ENCODE measurements around the gene MRPL36. TPM values are rescaled to one million over a fixed set of nuclear protein-coding genes. Genes with fewer than 3 reads are reported as not detected.
A peak's percentile ranks its signal among the peaks of the same experiment; 100 is the strongest.

MRPL36 gene
- total RNA-seq, 4 donors from 2014 or later: 26.7 to 37.4 (median 32.7) TPM

GRCh38 chr5:1795506-1795905, 4.1 kb downstream of the MRPL36 start:
- no peak overlapping the region for H3K4me3 ChIP-seq
- WGBS, 2 donors (ENCODE audit: low coverage in 1 of 2): 86 to 91% methylated on average over 1 to 11 of the region's 13 CpGs
- TF ChIP-seq EP300 (IDR thresholded peaks at IDR 0.05; ENCODE audit: low read depth) (no peak), POLR2AphosphoS5 (IDR thresholded peaks at IDR 0.05) (no peak), POLR2A (IDR thresholded peaks at IDR 0.05) (no peak), CTCF (IDR thresholded peaks at IDR 0.05) (no peak)
- no peaks in the 10 kb centered on the region for H3K27me3 ChIP-seq
- no peak for DNase-seq
- H3K4me1 ChIP-seq: peaks cover 7 to 22% (median 12%) of the 10 kb centered on the region in 4 donors
- in situ Hi-C loops (cut with MboI; ENCODE audit: low pct_ligation_motif_present in 1 of 4, low pct_unique_long_range_greater_than_20kb in 1 of 4, low sequenced_read_pairs in 3 of 4): no loop called here
- no peaks in the 10 kb centered on the region for H3K9me3 ChIP-seq
- H3K36me3 ChIP-seq: peaks cover 0 to 10% (median 0%) of the 10 kb centered on the region in 4 donors
- intact Hi-C loops (cut with DNase I; ENCODE audit: low total_unique reads): no loop called here
- no peak overlapping the region for H3K27ac ChIP-seq

GRCh38 chr5:1794901-1795290, 4.7 kb downstream of the MRPL36 start:
- Histone ChIP-seq H3K4me3 (no peak overlapping the region), H3K9me3 (no peaks in the 10 kb centered on the region), H3K27ac (no peak overlapping the region), H3K4me1 (peaks cover 5 to 16% (median 8%) of the 10 kb centered on the region in 4 donors), H3K27me3 (no peaks in the 10 kb centered on the region), H3K36me3 (peaks cover 0 to 10% (median 0%) of the 10 kb centered on the region in 4 donors)
- TF ChIP-seq CTCF (IDR thresholded peaks at IDR 0.05): no peak
- TF ChIP-seq POLR2A (IDR thresholded peaks at IDR 0.05): no peak
- TF ChIP-seq EP300 (IDR thresholded peaks at IDR 0.05; ENCODE audit: low read depth): no peak
- no peak for TF ChIP-seq POLR2AphosphoS5 (IDR thresholded peaks at IDR 0.05)
- no peak for DNase-seq
- intact Hi-C loops (cut with DNase I; ENCODE audit: low total_unique reads) (loop anchor here (5.0 kb wide), 1 partner anchor 1313 kb away; no protein-coding TSS in a partner anchor), in situ Hi-C loops (cut with MboI; ENCODE audit: low pct_ligation_motif_present in 1 of 4, low pct_unique_long_range_greater_than_20kb in 1 of 4, low sequenced_read_pairs in 3 of 4) (no loop called here)
- WGBS, 2 donors (ENCODE audit: low coverage in 1 of 2): 93% methylated on average over 17 of the region's 17 CpGs; no CpG with 5 or more reads in 1 of the 2 donors

- peak; percentile 38 for DNase-seq
- in situ Hi-C loops (cut with MboI; ENCODE audit: low pct_ligation_motif_present in 1 of 4, low pct_unique_long_range_greater_than_20kb in 1 of 4, low sequenced_read_pairs in 3 of 4): no loop called here
- Histone ChIP-seq H3K27ac (peak overlapping the region in 1 of 4 donors; percentile 69), H3K9me3 (no peaks in the 10 kb centered on the region), H3K4me3 (no peak overlapping the region), H3K4me1 (peaks cover 5 to 16% (median 8%) of the 10 kb centered on the region in 4 donors), H3K27me3 (no peaks in the 10 kb centered on the region), H3K36me3 (peaks cover 0 to 10% (median 0%) of the 10 kb centered on the region in 4 donors)
- TF ChIP-seq POLR2AphosphoS5 (IDR thresholded peaks at IDR 0.05): no peak
- TF ChIP-seq EP300 (IDR thresholded peaks at IDR 0.05; ENCODE audit: low read depth): no peak
- no peak for TF ChIP-seq POLR2A (IDR thresholded peaks at IDR 0.05)
- no peak for TF ChIP-seq CTCF (IDR thresholded peaks at IDR 0.05)
- intact Hi-C loops (cut with DNase I; ENCODE audit: low total_unique reads): loop anchor here (5.0 kb wide), 1 partner anchor 1312 kb away; no protein-coding TSS in a partner anchor
- WGBS, 2 donors (ENCODE audit: low coverage in 1 of 2): 80 to 91% methylated on average over 12 to 33 of the region's 33 CpGs
Measured at GRCh38 chr5:1793966-1794900, 5.4 kb downstream of the MRPL36 start.

GRCh38 chr5:1793301-1793740, 6.3 kb downstream of the MRPL36 start:
- Histone ChIP-seq H3K27ac (peak overlapping the region; percentile 31 to 69 (median 36)), H3K9me3 (no peaks in the 10 kb centered on the region), H3K27me3 (no peaks in the 10 kb centered on the region), H3K4me1 (peaks cover 0 to 8% (median 5%) of the 10 kb centered on the region in 4 donors), H3K36me3 (peaks cover 0 to 10% (median 0%) of the 10 kb centered on the region in 4 donors), H3K4me3 (no peak overlapping the region)
- no peak for DNase-seq
- 70 to 92% methylated on average over 2 to 10 of the region's 10 CpGs for WGBS, 2 donors (ENCODE audit: low coverage in 1 of 2)
- TF ChIP-seq CTCF (IDR thresholded peaks at IDR 0.05): no peak
- no peak for TF ChIP-seq EP300 (IDR thresholded peaks at IDR 0.05; ENCODE audit: low read depth)
- TF ChIP-seq POLR2A (IDR thresholded peaks at IDR 0.05): no peak
- TF ChIP-seq POLR2AphosphoS5 (IDR thresholded peaks at IDR 0.05): no peak
- in situ Hi-C loops (cut with MboI; ENCODE audit: low pct_ligation_motif_present in 1 of 4, low pct_unique_long_range_greater_than_20kb in 1 of 4, low sequenced_read_pairs in 3 of 4): no loop called here
- intact Hi-C loops (cut with DNase I; ENCODE audit: low total_unique reads): loop anchor here (5.0 kb wide), 1 partner anchor 1311 kb away; no protein-coding TSS in a partner anchor
